AG04450 (cell line): ENCODE results near the gene CFAP77. TPM values are rescaled to one million over a fixed set of nuclear protein-coding genes. Genes with fewer than 3 reads are reported as not detected.

Source experiments
- CTCF ChIA-PET: fragments of 300-600, 350-600 bp; formaldehyde crosslinking; extraction: SDS; loops from one replicate; lab custom pipeline; 2022; ENCODE audit warnings: antibody characterized with exemption, inconsistent platforms; lab: Charles Lee
- POLR2A ChIA-PET: fragments of 350-600 bp; formaldehyde crosslinking; extraction: SDS; loops from one replicate; lab custom pipeline; 2021; ENCODE audit warnings: antibody characterized with exemption, inconsistent platforms; lab: Yijun Ruan, JAX
- DNase-seq: peaks from one replicate; pipeline ENCODE4 v3.0.0-alpha.2; 2011; ENCODE audit warnings: low read depth, low spot score
- H3K27ac ChIP-seq: one replicate; pipeline ENCODE4 v1.5.1; 2012; ENCODE audit warnings: low read depth, low read length, control low read depth
- H3K27me3 ChIP-seq: one replicate; pipeline ENCODE4 v1.6.0; 2012; ENCODE audit warnings: low read length; ENCODE audit not compliant: control insufficient read depth, insufficient read depth
- H3K4me3 ChIP-seq: 2 replicates; pipeline ENCODE4 v1.5.1; 2011; ENCODE audit warnings: mild to moderate bottlenecking, low read depth, low read length, control low read depth
- H3K9me3 ChIP-seq: 2 replicates; pipeline ENCODE4 v1.5.1; 2012; ENCODE audit warnings: low read length; ENCODE audit not compliant: control insufficient read depth, insufficient read depth
- CTCF ChIP-seq: IDR thresholded peaks from 2 replicates; pipeline ENCODE4 v1.5.1; 2011; ENCODE audit warnings: low read depth, low read length, control low read depth, inconsistent platforms
- polyA plus RNA-seq: library from polyadenylated mRNA; depleted of rRNA; stranded (reverse); fragments of >200 nt; gene quantifications from 2 replicates; pipeline ENCODE4 v1.2.3, GENCODE V29; 2011

CFAP77 gene
- polyA plus RNA-seq, 1 experiment = not detected

- ChIA-PET POLR2A (no interaction called here), CTCF (no interaction called here)
- Histone ChIP-seq H3K9me3 (peaks cover 3% of the 10 kb centered on the region; the same call in 1 of the 2 replicates), H3K27me3 (peaks cover 63% of the 10 kb centered on the region), H3K27ac (no peak overlapping the region), H3K4me3 (no peak overlapping the region)
- no peak for TF ChIP-seq CTCF
- DNase-seq = no peak
These were observed 79.5 kb downstream of the CFAP77 start for GRCh38 chr9:132489536-132489935.

DNA sequence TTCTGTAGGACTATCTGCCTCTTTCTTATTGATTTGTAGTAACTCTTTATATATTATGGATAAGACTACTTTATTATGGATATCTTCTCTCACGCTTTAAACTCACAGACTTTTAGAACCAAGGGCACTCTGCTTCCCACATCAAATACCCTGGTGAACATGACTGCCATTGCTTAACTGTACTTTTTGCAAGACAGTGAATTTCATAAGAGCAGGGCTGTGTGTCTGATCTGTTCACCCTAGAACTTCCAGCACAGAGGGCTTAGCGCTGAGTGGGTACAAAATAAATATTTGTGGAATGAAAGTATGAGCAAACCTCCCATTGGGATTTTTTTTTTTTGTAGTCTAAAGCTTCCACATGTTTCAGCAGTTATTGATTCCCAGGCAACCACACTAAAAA is 84.8 kb downstream of the CFAP77 start:
- no peak for TF ChIP-seq CTCF
- peaks cover 3% of the 10 kb centered on the region; the same call in 1 of the 2 replicates for H3K9me3 ChIP-seq
- no peak for DNase-seq
- H3K4me3 ChIP-seq = no peak overlapping the region
- ChIA-PET CTCF (no interaction called here), POLR2A (no interaction called here)
- peaks cover 42% of the 10 kb centered on the region for H3K27me3 ChIP-seq
- H3K27ac ChIP-seq = no peak overlapping the region

- no peak overlapping the region for H3K4me3 ChIP-seq
- H3K27me3 ChIP-seq = peaks cover 42% of the 10 kb centered on the region
- ChIA-PET CTCF (no interaction called here), POLR2A (no interaction called here)
- no peak for DNase-seq
- no peak overlapping the region for H3K27ac ChIP-seq
- TF ChIP-seq CTCF = no peak
- peaks cover 2% of the 10 kb centered on the region; the same call in 1 of the 2 replicates for H3K9me3 ChIP-seq
These were observed 87.7 kb downstream of the CFAP77 start for GRCh38 chr9:132497731-132498130.

GRCh38 chr9:132498531-132499210 is 88.7 kb downstream of the CFAP77 start:
- no peak for TF ChIP-seq CTCF
- H3K27me3 ChIP-seq = peaks cover 42% of the 10 kb centered on the region
- ChIA-PET CTCF (interaction anchor here (1.3 kb wide), 1 partner anchor 9 kb away, joined by 6 read pairs; no protein-coding TSS in a partner anchor), POLR2A (no interaction called here)
- no peak overlapping the region for H3K4me3 ChIP-seq
- DNase-seq = no peak
- H3K27ac ChIP-seq = no peak overlapping the region
- no peaks in the 10 kb centered on the region for H3K9me3 ChIP-seq

GRCh38 chr9:132499251-132499650 is 89.2 kb downstream of the CFAP77 start:
- H3K27me3 ChIP-seq = peaks cover 42% of the 10 kb centered on the region
- no peaks in the 10 kb centered on the region for H3K9me3 ChIP-seq
- no peak overlapping the region for H3K27ac ChIP-seq
- DNase-seq = no peak
- ChIA-PET POLR2A (interaction anchor here (0.7 kb wide), 1 partner anchor 12 kb away, joined by 6 read pairs; no protein-coding TSS in a partner anchor), CTCF (interaction anchor here (1.3 kb wide), 1 partner anchor 8 kb away, joined by 6 read pairs; no protein-coding TSS in a partner anchor)
- no peak overlapping the region for H3K4me3 ChIP-seq
- no peak for TF ChIP-seq CTCF
